ENCODE results near the gene DCP1B.

DCP1B gene

DNA sequence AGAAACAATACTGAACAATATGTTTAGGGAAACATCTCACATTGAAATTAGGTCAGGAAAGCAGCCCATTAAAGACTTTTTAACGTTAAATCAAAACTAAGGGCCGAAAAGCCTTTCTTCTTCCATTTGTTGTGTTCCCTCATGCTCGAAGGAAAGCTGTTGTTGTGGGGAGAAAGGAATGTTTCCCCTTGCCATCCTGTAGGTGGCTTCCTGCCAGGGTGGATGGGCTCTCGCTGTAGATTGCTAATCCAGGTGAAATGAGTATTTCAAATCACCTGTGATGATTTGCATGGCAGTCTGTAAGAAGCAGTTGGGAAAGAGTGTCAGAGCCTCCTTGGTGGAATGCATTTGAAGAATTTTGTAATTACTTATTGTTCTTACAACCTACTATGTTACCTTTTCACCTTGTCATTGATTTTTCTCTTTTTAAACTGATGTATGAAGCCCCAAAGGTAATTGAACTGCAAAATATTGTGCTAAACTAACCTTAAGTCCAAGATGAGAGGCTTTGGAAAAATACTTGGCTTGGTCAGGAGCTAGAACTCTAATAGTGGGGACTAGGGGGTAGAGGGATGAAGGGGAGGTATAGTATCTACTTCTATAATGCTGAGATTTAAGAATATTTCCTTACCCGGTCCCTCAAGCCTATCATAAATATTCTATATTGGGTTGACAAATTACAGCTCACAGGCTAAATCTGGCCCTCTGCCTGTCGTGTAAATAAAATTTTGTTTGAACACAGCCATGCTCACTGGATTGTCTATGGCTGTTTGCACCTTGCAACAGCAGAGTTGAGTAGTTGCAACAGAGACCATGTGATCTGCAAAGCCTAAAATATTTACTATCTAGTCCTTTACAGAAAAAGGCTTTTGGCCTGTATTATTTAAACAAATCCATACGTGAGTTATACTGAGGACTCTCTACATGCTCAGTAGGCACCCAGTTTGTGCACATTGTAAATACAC is 7.7 kb upstream of the DCP1B start:
- POLR2A ChIA-PET = no interaction called here
- Histone ChIP-seq H3K9me3 (ENCODE audit: control extremely low read depth in 1 of 5, control insufficient read depth in 4 of 5, insufficient read depth in 2 of 5, low read depth in 1 of 5, low read length in 4 of 5) (no peaks in the 10 kb centered on the region), H3K4me1 (ENCODE audit: control extremely low read depth in 1 of 4, control insufficient read depth in 4 of 4, insufficient read depth in 4 of 4, low read length in 3 of 4) (no peaks in the 10 kb centered on the region), H3K36me3 (ENCODE audit: control insufficient read depth in 4 of 4, insufficient read depth in 4 of 4, low read length in 3 of 4) (no peaks in the 10 kb centered on the region), H3K27ac (ENCODE audit: insufficient read depth in 1 of 2, low read depth in 1 of 2, low read length in 2 of 2, poor library complexity in 1 of 2, severe bottlenecking in 2 of 2) (no peak overlapping the region), H3K27me3 (replicated peaks in 2 of 5; ENCODE audit: control insufficient read depth in 4 of 5, insufficient read depth in 5 of 5, low read length in 4 of 5) (no peaks in the 10 kb centered on the region), H3K4me3 (ENCODE audit: control insufficient read depth in 1 of 7, extremely low read depth in 1 of 7, insufficient read depth in 4 of 7, low read depth in 2 of 7, low read length in 6 of 7) (no peak overlapping the region)
- 100% methylated on average over 3 of the region's 7 CpGs for WGBS (ENCODE audit: insufficient coverage)
- no peak for DNase-seq
- CTCF ChIA-PET = interaction anchor here (2.1 to 2.2 kb wide), 2 partner anchors 8 to 22 kb away, joined by 5 to 6 read pairs; no protein-coding TSS in a partner anchor

DNA sequence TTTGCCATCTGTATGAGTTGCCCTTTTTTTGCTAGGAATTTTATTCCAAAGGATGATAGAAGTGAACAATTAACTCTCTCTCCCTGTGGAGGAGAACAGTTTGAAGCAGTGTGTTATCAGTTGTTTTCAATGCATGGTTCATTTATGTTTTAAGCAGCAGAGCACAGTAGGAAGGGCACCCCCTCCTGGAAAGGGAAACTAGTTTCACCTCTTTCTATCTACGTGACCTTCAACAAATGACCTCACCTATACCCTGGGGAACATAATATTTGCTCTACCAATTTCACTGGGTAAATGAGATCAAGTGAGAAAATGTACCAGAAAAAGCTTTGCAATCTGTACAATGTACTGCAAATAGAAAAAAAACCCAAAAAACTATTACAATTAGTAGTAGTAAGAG is 5.4 kb upstream of the DCP1B start:
- Histone ChIP-seq H3K9me3 (ENCODE audit: control extremely low read depth in 1 of 5, control insufficient read depth in 4 of 5, insufficient read depth in 2 of 5, low read depth in 1 of 5, low read length in 4 of 5) (no peaks in the 10 kb centered on the region), H3K4me3 (ENCODE audit: control insufficient read depth in 1 of 7, extremely low read depth in 1 of 7, insufficient read depth in 4 of 7, low read depth in 2 of 7, low read length in 6 of 7) (no peak overlapping the region), H3K4me1 (ENCODE audit: control extremely low read depth in 1 of 4, control insufficient read depth in 4 of 4, insufficient read depth in 4 of 4, low read length in 3 of 4) (peaks cover 0 to 2% (median under 1%) of the 10 kb centered on the region in 4 experiments), H3K27me3 (replicated peaks in 2 of 5; ENCODE audit: control insufficient read depth in 4 of 5, insufficient read depth in 5 of 5, low read length in 4 of 5) (no peaks in the 10 kb centered on the region), H3K36me3 (ENCODE audit: control insufficient read depth in 4 of 4, insufficient read depth in 4 of 4, low read length in 3 of 4) (no peaks in the 10 kb centered on the region), H3K27ac (ENCODE audit: insufficient read depth in 1 of 2, low read depth in 1 of 2, low read length in 2 of 2, poor library complexity in 1 of 2, severe bottlenecking in 2 of 2) (no peak overlapping the region)
- WGBS (ENCODE audit: insufficient coverage) = no CpG with 5 or more reads among the region's 1 CpG
- ChIA-PET POLR2A (interaction anchor here (1.0 kb wide), 1 partner anchor 11 kb away, joined by 4 read pairs; no protein-coding TSS in a partner anchor), CTCF (interaction anchor here (1.1 to 1.6 kb wide), 2 partner anchors 18 to 49 kb away, joined by 3 read pairs; no protein-coding TSS in a partner anchor)
- no peak for DNase-seq

DNA sequence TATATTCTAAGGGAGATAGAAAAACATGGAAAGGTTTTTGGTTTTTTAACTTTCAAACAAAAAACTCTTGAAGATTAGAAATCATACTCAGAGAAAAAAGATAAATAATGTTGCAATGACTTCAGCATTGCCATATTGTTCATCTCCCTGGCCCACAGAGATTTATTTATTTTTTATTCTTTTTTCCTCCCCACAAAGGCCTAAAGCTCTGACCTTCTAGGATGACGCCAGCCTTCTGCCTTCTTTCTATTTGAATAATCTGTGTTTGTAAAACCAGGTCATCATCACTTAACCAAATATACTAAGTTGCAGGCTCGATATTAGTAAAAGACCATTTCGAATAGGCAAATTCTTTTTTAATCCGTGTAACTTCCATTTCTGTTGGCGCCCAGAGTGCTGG is 4.4 kb upstream of the DCP1B start:
- POLR2A ChIA-PET = no interaction called here
- 100% methylated on average over 4 of the region's 5 CpGs for WGBS (ENCODE audit: insufficient coverage)
- Histone ChIP-seq H3K36me3 (ENCODE audit: control insufficient read depth in 4 of 4, insufficient read depth in 4 of 4, low read length in 3 of 4) (no peaks in the 10 kb centered on the region), H3K27ac (ENCODE audit: insufficient read depth in 1 of 2, low read depth in 1 of 2, low read length in 2 of 2, poor library complexity in 1 of 2, severe bottlenecking in 2 of 2) (no peak overlapping the region), H3K4me1 (ENCODE audit: control extremely low read depth in 1 of 4, control insufficient read depth in 4 of 4, insufficient read depth in 4 of 4, low read length in 3 of 4) (peaks cover 1 to 3% (median 3%) of the 10 kb centered on the region in 4 experiments), H3K9me3 (ENCODE audit: control extremely low read depth in 1 of 5, control insufficient read depth in 4 of 5, insufficient read depth in 2 of 5, low read depth in 1 of 5, low read length in 4 of 5) (no peaks in the 10 kb centered on the region), H3K27me3 (replicated peaks in 2 of 5; ENCODE audit: control insufficient read depth in 4 of 5, insufficient read depth in 5 of 5, low read length in 4 of 5) (no peaks in the 10 kb centered on the region), H3K4me3 (ENCODE audit: control insufficient read depth in 1 of 7, extremely low read depth in 1 of 7, insufficient read depth in 4 of 7, low read depth in 2 of 7, low read length in 6 of 7) (no peak overlapping the region)
- CTCF ChIA-PET = interaction anchor here (2.6 kb wide), 1 partner anchor 9 kb away, joined by 7 read pairs; no protein-coding TSS in a partner anchor
- DNase-seq = no peak

DNA sequence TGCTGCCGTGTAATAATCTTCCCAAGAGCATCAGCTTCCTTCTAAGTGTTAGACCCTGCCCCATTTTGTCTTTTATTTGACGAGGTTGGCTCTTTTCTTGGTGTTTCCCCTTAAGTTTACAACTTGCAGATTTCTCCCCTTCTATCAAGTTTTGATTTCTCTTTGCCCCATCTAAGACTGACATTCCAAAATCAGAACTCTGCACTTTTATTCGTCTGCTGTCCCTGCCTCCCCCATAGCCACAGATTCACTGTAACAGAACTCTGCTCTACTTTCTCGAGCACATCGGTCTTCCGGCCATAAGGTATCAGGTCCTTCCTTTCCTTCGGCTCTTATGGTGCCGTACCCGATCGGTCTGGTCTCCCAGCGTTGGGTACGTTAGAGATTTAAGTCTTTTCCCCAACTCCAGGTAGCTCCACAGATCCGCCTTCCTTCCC is 563 bp downstream of the DCP1B start:
- H3K36me3 ChIP-seq (ENCODE audit: control insufficient read depth in 4 of 4, insufficient read depth in 4 of 4, low read length in 3 of 4) = peaks cover 0 to 2% (median 0%) of the 10 kb centered on the region in 4 experiments

DNA sequence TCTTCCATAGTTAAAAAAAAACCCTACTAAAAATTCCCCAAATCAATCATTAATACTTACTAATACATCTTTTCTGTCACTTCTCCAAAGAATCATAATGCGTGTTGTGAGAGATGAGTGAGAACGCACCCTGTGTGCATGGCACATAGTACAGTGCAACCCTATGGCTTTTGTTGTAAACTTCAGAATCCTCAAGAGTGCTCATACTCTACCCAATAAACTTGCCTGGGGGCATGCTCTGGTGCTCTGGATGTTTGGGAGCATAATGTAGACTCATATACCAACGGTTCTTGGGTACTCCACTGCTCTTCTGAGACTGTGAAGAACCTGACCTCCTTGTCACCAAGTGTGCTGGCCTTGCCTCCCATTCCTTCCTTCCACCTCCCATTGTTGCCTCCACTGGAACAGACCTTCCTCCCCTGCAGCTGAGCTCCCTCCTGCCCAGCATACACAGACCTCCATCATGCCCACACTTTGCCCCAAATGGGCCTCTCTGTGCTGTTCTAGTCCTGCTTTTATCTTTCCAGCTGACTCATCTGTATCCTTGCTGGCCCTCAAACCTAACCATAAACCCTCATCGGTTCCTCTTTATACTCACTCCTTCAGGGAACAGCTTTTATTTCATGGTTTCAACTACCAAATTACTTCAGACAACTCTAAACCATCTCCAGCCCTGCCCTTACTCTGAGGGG is 8.9 kb downstream of the DCP1B start:
- Histone ChIP-seq H3K27ac (ENCODE audit: insufficient read depth in 1 of 2, low read depth in 1 of 2, low read length in 2 of 2, poor library complexity in 1 of 2, severe bottlenecking in 2 of 2) (no peak overlapping the region), H3K27me3 (replicated peaks in 2 of 5; ENCODE audit: control insufficient read depth in 4 of 5, insufficient read depth in 5 of 5, low read length in 4 of 5) (no peaks in the 10 kb centered on the region), H3K4me3 (ENCODE audit: control insufficient read depth in 1 of 7, extremely low read depth in 1 of 7, insufficient read depth in 4 of 7, low read depth in 2 of 7, low read length in 6 of 7) (no peak overlapping the region), H3K36me3 (ENCODE audit: control insufficient read depth in 4 of 4, insufficient read depth in 4 of 4, low read length in 3 of 4) (peaks cover 0 to 38% (median 18%) of the 10 kb centered on the region in 4 experiments), H3K9me3 (ENCODE audit: control extremely low read depth in 1 of 5, control insufficient read depth in 4 of 5, insufficient read depth in 2 of 5, low read depth in 1 of 5, low read length in 4 of 5) (no peaks in the 10 kb centered on the region), H3K4me1 (ENCODE audit: control extremely low read depth in 1 of 4, control insufficient read depth in 4 of 4, insufficient read depth in 4 of 4, low read length in 3 of 4) (peaks cover 0 to 6% (median 0%) of the 10 kb centered on the region in 4 experiments)
- 95% methylated on average over 4 of the region's 4 CpGs for WGBS (ENCODE audit: insufficient coverage)
- ChIA-PET POLR2A (no interaction called here), CTCF (interaction anchor here (0.9 to 1.4 kb wide), 2 partner anchors 25 to 39 kb away, joined by 3 read pairs; no protein-coding TSS in a partner anchor)
- no peak for DNase-seq

More for the DNA sequence above, 563 bp downstream of the DCP1B start:
- H3K27ac ChIP-seq (ENCODE audit: insufficient read depth in 1 of 2, low read depth in 1 of 2, low read length in 2 of 2, poor library complexity in 1 of 2, severe bottlenecking in 2 of 2) = peak overlapping the region; percentile 77 to 91
- ChIA-PET CTCF (interaction anchor here (0.9 kb wide), 1 partner anchor 16 kb away, joined by 3 read pairs; no protein-coding TSS in a partner anchor), POLR2A (no interaction called here)
- no peaks in the 10 kb centered on the region for H3K9me3 ChIP-seq (ENCODE audit: control extremely low read depth in 1 of 5, control insufficient read depth in 4 of 5, insufficient read depth in 2 of 5, low read depth in 1 of 5, low read length in 4 of 5)
- no peaks in the 10 kb centered on the region for H3K27me3 ChIP-seq (replicated peaks in 2 of 5; ENCODE audit: control insufficient read depth in 4 of 5, insufficient read depth in 5 of 5, low read length in 4 of 5)
- H3K4me3 ChIP-seq (ENCODE audit: control insufficient read depth in 1 of 7, extremely low read depth in 1 of 7, insufficient read depth in 4 of 7, low read depth in 2 of 7, low read length in 6 of 7) = peak overlapping the region; percentile 83 to 97 (median 96)
- no peak for DNase-seq
- 0% methylated on average over 9 of the region's 13 CpGs for WGBS (ENCODE audit: insufficient coverage)
- peaks cover 3 to 16% (median 11%) of the 10 kb centered on the region in 4 experiments for H3K4me1 ChIP-seq (ENCODE audit: control extremely low read depth in 1 of 4, control insufficient read depth in 4 of 4, insufficient read depth in 4 of 4, low read length in 3 of 4)

DNA sequence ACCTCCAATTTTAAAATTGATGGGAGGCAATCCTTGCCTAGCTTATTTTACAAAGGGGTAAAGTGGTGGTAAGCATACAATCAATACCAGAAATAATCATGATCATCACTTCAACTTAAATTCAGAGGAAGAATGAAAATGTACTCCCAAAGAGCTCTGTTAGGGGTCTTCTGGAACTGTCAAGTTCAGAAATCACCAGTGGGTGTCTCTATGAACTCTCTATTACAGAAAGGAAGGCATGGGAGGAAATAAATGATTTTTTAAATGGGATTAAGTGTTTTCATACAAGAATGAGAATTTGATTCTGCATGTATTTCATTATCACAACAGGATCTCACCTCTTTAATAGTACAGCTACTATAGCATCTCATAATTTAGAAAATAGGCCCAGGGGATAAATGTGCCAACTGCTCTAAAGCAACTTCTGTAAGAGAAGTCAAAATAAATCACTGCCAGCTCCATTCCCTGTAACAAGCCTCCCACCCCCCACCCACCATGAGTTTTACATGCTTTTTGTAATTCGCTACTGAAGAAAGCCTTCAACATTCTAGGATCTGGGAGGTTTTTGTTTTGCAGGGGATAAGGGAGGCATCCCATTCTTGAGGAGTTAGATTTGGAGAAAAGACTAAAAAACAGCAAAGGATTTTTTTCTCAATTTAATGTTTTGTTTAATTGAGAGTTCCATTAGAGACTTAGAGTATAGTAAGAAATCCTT is 9.7 kb downstream of the DCP1B start:
- H3K4me3 ChIP-seq (ENCODE audit: control insufficient read depth in 1 of 7, extremely low read depth in 1 of 7, insufficient read depth in 4 of 7, low read depth in 2 of 7, low read length in 6 of 7) = no peak overlapping the region
- H3K4me1 ChIP-seq (ENCODE audit: control extremely low read depth in 1 of 4, control insufficient read depth in 4 of 4, insufficient read depth in 4 of 4, low read length in 3 of 4) = peaks cover 0 to 6% (median 0%) of the 10 kb centered on the region in 4 experiments
- no peak for DNase-seq
- ChIA-PET POLR2A (no interaction called here), CTCF (interaction anchor here (0.9 to 1.4 kb wide), 2 partner anchors 26 to 40 kb away, joined by 3 read pairs; no protein-coding TSS in a partner anchor)
- 83% methylated on average over 1 of the region's 1 CpG for WGBS (ENCODE audit: insufficient coverage)
- H3K27ac ChIP-seq (ENCODE audit: insufficient read depth in 1 of 2, low read depth in 1 of 2, low read length in 2 of 2, poor library complexity in 1 of 2, severe bottlenecking in 2 of 2) = no peak overlapping the region
- H3K36me3 ChIP-seq (ENCODE audit: control insufficient read depth in 4 of 4, insufficient read depth in 4 of 4, low read length in 3 of 4) = peaks cover 4 to 44% (median 23%) of the 10 kb centered on the region in 4 experiments
- no peaks in the 10 kb centered on the region for H3K9me3 ChIP-seq (ENCODE audit: control extremely low read depth in 1 of 5, control insufficient read depth in 4 of 5, insufficient read depth in 2 of 5, low read depth in 1 of 5, low read length in 4 of 5)
- no peaks in the 10 kb centered on the region for H3K27me3 ChIP-seq (replicated peaks in 2 of 5; ENCODE audit: control insufficient read depth in 4 of 5, insufficient read depth in 5 of 5, low read length in 4 of 5)

Data from common myeloid progenitor, CD34-positive (primary cell).